ENCODE data around the gene VKORC1. TPM values are rescaled to one million over a fixed set of nuclear protein-coding genes. Genes with fewer than 3 reads are reported as not detected.

Gene VKORC1
- polyA plus RNA-seq, 1 of the 3 experiments (the other 2 are of a cell fraction): 434 TPM

GRCh38 chr16:31093132-31093703 is 1.4 kb downstream of the VKORC1 start:
- DNase-seq: peak; percentile 87
- WGBS (ENCODE audit: low lambda C conversion rate): 10% methylated on average over 11 of the region's 17 CpGs
- peak overlapping the region; percentile 100 for H3K4me2 ChIP-seq
- H3K9me2 ChIP-seq: no peaks in the 10 kb centered on the region
- peak overlapping the region; percentile 68 to 100 for H3K4me3 ChIP-seq (ENCODE audit: low read depth in 2 of 2, low read length in 1 of 2)
- no peaks in the 10 kb centered on the region for H3K9me3 ChIP-seq
- peaks cover 56% of the 10 kb centered on the region for H3K79me2 ChIP-seq (ENCODE audit: insufficient read depth)
- H3K36me3 ChIP-seq (replicated peaks in 1 of 2; ENCODE audit: control insufficient read depth in 1 of 2, insufficient read depth in 2 of 2, low read length in 1 of 2): peaks cover 0 to 6% of the 10 kb centered on the region in 2 experiments
- peak overlapping the region; percentile 19 to 73; a peak in 3 of 4 replicates for H3K27ac ChIP-seq (ENCODE audit: low read depth in 2 of 2, low read length in 1 of 2)
- CTCF ChIA-PET: interaction anchor here (0.8 to 2.6 kb wide), 4 partner anchors 21 to 108 kb away, joined by 3 to 13 read pairs (median 3); partner anchors contain the start of gene HSD3B7
- POLR2A ChIA-PET: interaction anchor here (0.9 to 1.8 kb wide), 8 partner anchors 7 to 349 kb away, joined by 3 to 11 read pairs (median 6); partner anchors contain the start of genes FUS, ZNF646, ZNF668 and ZNF843
- peak overlapping the region; percentile 92 for H3K9ac ChIP-seq
- TF ChIP-seq EZH2phosphoT487 (IDR thresholded peaks at IDR 0.05; ENCODE audit: borderline replicate concordance, low read depth) (no peak), EP300 (IDR thresholded peaks at IDR 0.05; ENCODE audit: borderline replicate concordance in 1 of 2, low read depth in 1 of 2, low read length in 1 of 2) (no peak), CHD2 (IDR thresholded peaks at IDR 0.05; ENCODE audit: low read length, partially characterized antibody) (peak; percentile 36), MXI1 (IDR thresholded peaks at IDR 0.05; ENCODE audit: low read depth, low read length) (peak; percentile 9; the same call in 1 of the 2 replicates), POLR2AphosphoS5 (IDR thresholded peaks at IDR 0.05; ENCODE audit: low read depth, low read length) (no peak), RFX5 (IDR thresholded peaks at IDR 0.05; ENCODE audit: low read length) (no peak), IRF3 (IDR thresholded peaks at IDR 0.05; ENCODE audit: low read depth, low read length) (no peak)
- H3F3A ChIP-seq (replicated peaks; ENCODE audit: insufficient read depth): no peaks in the 10 kb centered on the region
- no peak overlapping the region for H2AFZ ChIP-seq (ENCODE audit: low read depth)
- no peaks in the 10 kb centered on the region for H3K27me3 ChIP-seq (ENCODE audit: insufficient read depth)
- peaks cover 4 to 16% of the 10 kb centered on the region in 2 experiments; a peak in 2 of 4 replicates for H3K4me1 ChIP-seq (ENCODE audit: control insufficient read depth in 1 of 2, insufficient read depth in 2 of 2, low read depth in 1 of 2, low read length in 1 of 2)
- H4K20me1 ChIP-seq (ENCODE audit: insufficient read depth): peaks cover 7% of the 10 kb centered on the region; the same call in 1 of the 2 replicates

- Histone ChIP-seq H3K9ac (no peak overlapping the region), H2AFZ (ENCODE audit: low read depth) (no peak overlapping the region), H3K27me3 (ENCODE audit: insufficient read depth) (no peaks in the 10 kb centered on the region), H3K4me2 (peak overlapping the region; percentile 100; the same call in 1 of the 2 replicates), H3F3A (replicated peaks; ENCODE audit: insufficient read depth) (no peaks in the 10 kb centered on the region), H3K4me3 (ENCODE audit: low read depth in 2 of 2, low read length in 1 of 2) (no peak overlapping the region), H3K9me2 (no peaks in the 10 kb centered on the region), H4K20me1 (ENCODE audit: insufficient read depth) (peaks cover 7% of the 10 kb centered on the region; the same call in 1 of the 2 replicates), H3K27ac (ENCODE audit: low read depth in 2 of 2, low read length in 1 of 2) (peak overlapping the region in 1 of 2 experiments; percentile 44; a peak in 2 of 4 replicates), H3K9me3 (no peaks in the 10 kb centered on the region), H3K4me1 (ENCODE audit: control insufficient read depth in 1 of 2, insufficient read depth in 2 of 2, low read depth in 1 of 2, low read length in 1 of 2) (peaks cover 4 to 16% of the 10 kb centered on the region in 2 experiments; a peak in 2 of 4 replicates), H3K79me2 (ENCODE audit: insufficient read depth) (peaks cover 56% of the 10 kb centered on the region), H3K36me3 (replicated peaks in 1 of 2; ENCODE audit: control insufficient read depth in 1 of 2, insufficient read depth in 2 of 2, low read length in 1 of 2) (peaks cover 0 to 10% of the 10 kb centered on the region in 2 experiments)
- POLR2A ChIA-PET: interaction anchor here (0.6 to 1.1 kb wide), 5 partner anchors 8 to 59 kb away, joined by 3 to 11 read pairs (median 3); partner anchors contain the start of genes KAT8, STX4, ZNF646 and ZNF668
- DNase-seq: no peak
- CTCF ChIA-PET: interaction anchor here (0.8 to 2.6 kb wide), 4 partner anchors 50 to 108 kb away, joined by 3 to 13 read pairs (median 3); partner anchors contain the start of gene HSD3B7
- TF ChIP-seq GABPA (IDR thresholded peaks at IDR 0.05; ENCODE audit: low read depth) (no peak), USF2 (IDR thresholded peaks at IDR 0.05; ENCODE audit: borderline replicate concordance, low read depth, low read length) (no peak), PBX3 (IDR thresholded peaks at IDR 0.05) (no peak), CTCF (IDR thresholded peaks at IDR 0.05) (no peak), MEF2A (IDR thresholded peaks at IDR 0.05; ENCODE audit: borderline replicate concordance, low read depth) (no peak), EZH2phosphoT487 (IDR thresholded peaks at IDR 0.05; ENCODE audit: borderline replicate concordance, low read depth) (no peak), MAX (IDR thresholded peaks at IDR 0.05; ENCODE audit: low read depth) (no peak), RFX5 (IDR thresholded peaks at IDR 0.05; ENCODE audit: low read length) (no peak), RXRA (IDR thresholded peaks at IDR 0.05; ENCODE audit: borderline replicate concordance, low read depth) (no peak), POLR2AphosphoS5 (IDR thresholded peaks at IDR 0.05; ENCODE audit: low read depth, low read length) (no peak), GATA2 (CRISPR knock-in tag; IDR thresholded peaks at IDR 0.05) (no peak), RAD21 (IDR thresholded peaks at IDR 0.05; ENCODE audit: low read length) (no peak)
- 80% methylated on average over 5 of the region's 5 CpGs for WGBS (ENCODE audit: low lambda C conversion rate)
These were observed 2.3 kb downstream of the VKORC1 start for GRCh38 chr16:31092330-31092729.

Data from SK-N-SH (cell line).